K562 (cell line): ENCODE data around the gene MOAP1. TPM values are rescaled to one million over a fixed set of nuclear protein-coding genes. Genes with fewer than 3 reads are reported as not detected.

Source experiments
- ELF1 ChIP-seq: fragments of 200-800 bp; sonication (Bioruptor generic); IDR thresholded peaks from 2 replicates; pipeline ENCODE4 v1.6.1; 2016; ENCODE audit warnings: missing genetic modification characterization, missing compliant biosample characterization
- ETS1 ChIP-seq: conservative IDR thresholded peaks from 2 replicates; pipeline ENCODE4 v1.6.1; 2011; ENCODE audit warnings: low read depth, mild to moderate bottlenecking, low read length; ENCODE audit not compliant: control insufficient read depth
- FIP1L1 ChIP-seq: fragments of 200-400 bp; formaldehyde crosslinking; IDR thresholded peaks from 2 replicates; pipeline ENCODE4 v1.6.1; 2018; ENCODE audit warnings: mild to moderate bottlenecking, low read depth, low read length; ENCODE audit not compliant: poor library complexity, severe bottlenecking
- PKNOX1 ChIP-seq: fragments of 450-650 bp; IDR thresholded peaks from 2 replicates; pipeline ENCODE4 v1.6.1; 2016
- POLR2A ChIP-seq: fragments of 450-650 bp; conservative IDR thresholded peaks from 2 replicates; pipeline ENCODE4 v1.6.1; 2016
- POLR2G ChIP-seq: fragments of 200-400 bp; formaldehyde crosslinking; IDR thresholded peaks from 2 replicates; pipeline ENCODE4 v1.6.1; 2017; ENCODE audit warnings: low read depth, mild to moderate bottlenecking, antibody characterized with exemption, low read length, moderate library complexity
- POLR3A ChIP-seq: IDR thresholded peaks from 2 replicates; pipeline ENCODE4 v1.6.1; 2011; ENCODE audit warnings: borderline replicate concordance, mild to moderate bottlenecking, moderate library complexity; ENCODE audit not compliant: insufficient read length, insufficient read depth; ENCODE audit errors: extremely low read depth
- RBBP5 ChIP-seq: fragments of 200-600 bp; sonication (generic); IDR thresholded peaks from 2 replicates; pipeline ENCODE4 v1.6.1; 2012; ENCODE audit warnings: borderline replicate concordance, mild to moderate bottlenecking, low read length, control low read depth, inconsistent platforms; ENCODE audit not compliant: insufficient read depth, poor library complexity, severe bottlenecking
- SIN3A ChIP-seq, 2 experiments: fragments of 150-350 bp in 1 of 2; IDR thresholded peaks; 2 replicates each; pipeline ENCODE4 v1.6.1; 2011 to 2016; ENCODE audit warnings: borderline replicate concordance in 2 of 2, low read depth in 2 of 2, low read length in 2 of 2, mild to moderate bottlenecking in 2 of 2, moderate library complexity in 2 of 2; ENCODE audit not compliant: control insufficient read depth in 1 of 2
- SMAD3 ChIP-seq: fragments of 450-650 bp; formaldehyde crosslinking; conservative IDR thresholded peaks from 2 replicates; pipeline ENCODE4 v1.4.0; 2020; ENCODE audit warnings: mild to moderate bottlenecking
- ZFP36 ChIP-seq: fragments of 150-350 bp; IDR thresholded peaks from 2 replicates; pipeline ENCODE4 v1.6.1; 2018; ENCODE audit warnings: low read length, low read depth; ENCODE audit not compliant: partially characterized antibody
- ZNF395 ChIP-seq: fragments of 200-800 bp; sonication (Bioruptor generic); IDR thresholded peaks from 2 replicates; pipeline ENCODE4 v1.6.1; 2017; ENCODE audit warnings: missing genetic modification characterization, missing compliant biosample characterization
- ZNF75A ChIP-seq: fragments of 450-650 bp; formaldehyde crosslinking; IDR thresholded peaks from 2 replicates; pipeline ENCODE4 v1.4.0; 2020; ENCODE audit warnings: mild to moderate bottlenecking
- polyA plus RNA-seq, 8 experiments: library from polyadenylated mRNA; depleted of rRNA in 4 of 8; stranded (reverse) in 5 of 8; unstranded in 3 of 8; fragments of >200 nt; fragmentation: Nextera tagmentation in 2 of 8; fragmentation: Illumina TruSeq in 1 of 8; extraction: Ambion mirVana in 2 of 8; extraction: Trizol in 1 of 8; gene quantifications; 2 replicates each; pipeline versions ENCODE4 v1.2.1 to v1.2.3, GENCODE V29; 2011 to 2014; ENCODE audit warnings: inconsistent platforms in 1 of 8, missing spikeins in 1 of 8
- total RNA-seq, 7 experiments: library from RNA; depleted of rRNA in 6 of 7; stranded (reverse); fragments of >200 nt in 6 of 7; fragmentation: Illumina TruSeq in 2 of 7; extraction: Trizol in 2 of 7; gene quantifications; 2 replicates each; pipeline versions ENCODE4 v1.2.1 to v1.2.3, GENCODE V29; 2011 to 2021; ENCODE audit warnings: low replicate concordance in 1 of 7
- TF ChIP-seq, protein P1 (sequence below), 2 experiments: IDR thresholded peaks; 2 replicates each; pipeline ENCODE4 v1.6.1; 2012; ENCODE audit warnings: improper control_type of control experiment in 2 of 2, low read depth in 2 of 2, low read length in 2 of 2, borderline replicate concordance in 1 of 2
- TF ChIP-seq, protein P2 (sequence below): sonication (generic); formaldehyde crosslinking; IDR thresholded peaks from 2 replicates; pipeline ENCODE4 v1.8.0; 2022; ENCODE audit warnings: mild to moderate bottlenecking, missing genetic modification reagents
- TF ChIP-seq, protein P3 (sequence below), 2 experiments: fragments of 450-650 bp; conservative IDR thresholded peaks; 2 replicates each; pipeline ENCODE4 v1.6.1; 2017; ENCODE audit warnings: mild to moderate bottlenecking in 2 of 2, moderate library complexity in 2 of 2

Gene MOAP1
- total and polyA plus RNA-seq, 9 of the 15 experiments (the other 6 are each of a cell fraction or from before 2014, with no cell fraction given), result 1.5 to 14.4 (median 6.0) TPM

- TF ChIP-seq PKNOX1 (peak; percentile 37), ELF1 (tag) (peak; percentile 85), POLR2G (peak; percentile 89), RBBP5 (peak; percentile 95), ZNF395 (CRISPR knock-in tag) (no peak), ZFP36 (peak; percentile 35), ETS1 (peak; percentile 54; the same call in 1 of the 2 replicates), FIP1L1 (peak; percentile 35), POLR2A (peak; percentile 74), SIN3A (IDR thresholded peaks at IDR 0.05; ENCODE audit: borderline replicate concordance in 2 of 2, control insufficient read depth in 1 of 2, low read depth in 2 of 2, low read length in 2 of 2) (0 out of 4 replicates have a peak, but pooled peaks of 1 of the 2 experiments have one; percentile 16), POLR3A (no peak), ZNF75A (CRISPR knock-in tag) (no peak), SMAD3 (no peak)
- TF ChIP-seq, protein P1, sequence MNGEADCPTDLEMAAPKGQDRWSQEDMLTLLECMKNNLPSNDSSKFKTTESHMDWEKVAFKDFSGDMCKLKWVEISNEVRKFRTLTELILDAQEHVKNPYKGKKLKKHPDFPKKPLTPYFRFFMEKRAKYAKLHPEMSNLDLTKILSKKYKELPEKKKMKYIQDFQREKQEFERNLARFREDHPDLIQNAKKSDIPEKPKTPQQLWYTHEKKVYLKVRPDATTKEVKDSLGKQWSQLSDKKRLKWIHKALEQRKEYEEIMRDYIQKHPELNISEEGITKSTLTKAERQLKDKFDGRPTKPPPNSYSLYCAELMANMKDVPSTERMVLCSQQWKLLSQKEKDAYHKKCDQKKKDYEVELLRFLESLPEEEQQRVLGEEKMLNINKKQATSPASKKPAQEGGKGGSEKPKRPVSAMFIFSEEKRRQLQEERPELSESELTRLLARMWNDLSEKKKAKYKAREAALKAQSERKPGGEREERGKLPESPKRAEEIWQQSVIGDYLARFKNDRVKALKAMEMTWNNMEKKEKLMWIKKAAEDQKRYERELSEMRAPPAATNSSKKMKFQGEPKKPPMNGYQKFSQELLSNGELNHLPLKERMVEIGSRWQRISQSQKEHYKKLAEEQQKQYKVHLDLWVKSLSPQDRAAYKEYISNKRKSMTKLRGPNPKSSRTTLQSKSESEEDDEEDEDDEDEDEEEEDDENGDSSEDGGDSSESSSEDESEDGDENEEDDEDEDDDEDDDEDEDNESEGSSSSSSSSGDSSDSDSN (IDR thresholded peaks at IDR 0.05; ENCODE audit: borderline replicate concordance in 1 of 2, low read depth in 2 of 2, low read length in 2 of 2), result peak in 1 of 2 experiments; percentile 88; a peak in 2 of 4 replicates
- TF ChIP-seq, protein P2, sequence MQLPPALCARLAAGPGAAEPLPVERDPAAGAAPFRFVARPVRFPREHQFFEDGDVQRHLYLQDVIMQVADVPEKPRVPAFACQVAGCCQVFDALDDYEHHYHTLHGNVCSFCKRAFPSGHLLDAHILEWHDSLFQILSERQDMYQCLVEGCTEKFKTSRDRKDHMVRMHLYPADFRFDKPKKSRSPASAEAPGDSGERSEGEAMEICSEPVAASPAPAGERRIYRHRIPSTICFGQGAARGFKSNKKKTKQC (CRISPR knock-in tag), result 0 out of 2 replicates have a peak, but pooled peaks have one; percentile 37
- TF ChIP-seq, protein P3, sequence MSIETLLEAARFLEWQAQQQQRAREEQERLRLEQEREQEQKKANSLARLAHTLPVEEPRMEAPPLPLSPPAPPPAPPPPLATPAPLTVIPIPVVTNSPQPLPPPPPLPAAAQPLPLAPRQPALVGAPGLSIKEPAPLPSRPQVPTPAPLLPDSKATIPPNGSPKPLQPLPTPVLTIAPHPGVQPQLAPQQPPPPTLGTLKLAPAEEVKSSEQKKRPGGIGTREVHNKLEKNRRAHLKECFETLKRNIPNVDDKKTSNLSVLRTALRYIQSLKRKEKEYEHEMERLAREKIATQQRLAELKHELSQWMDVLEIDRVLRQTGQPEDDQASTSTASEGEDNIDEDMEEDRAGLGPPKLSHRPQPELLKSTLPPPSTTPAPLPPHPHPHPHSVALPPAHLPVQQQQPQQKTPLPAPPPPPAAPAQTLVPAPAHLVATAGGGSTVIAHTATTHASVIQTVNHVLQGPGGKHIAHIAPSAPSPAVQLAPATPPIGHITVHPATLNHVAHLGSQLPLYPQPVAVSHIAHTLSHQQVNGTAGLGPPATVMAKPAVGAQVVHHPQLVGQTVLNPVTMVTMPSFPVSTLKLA (conservative IDR thresholded peaks at IDR 0.05), result no peak; a peak in 1 of 4 replicates
Measured at GRCh38 chr14:93184391-93185348, at the start of gene MOAP1, which contains the start of gene LYSET (continued).
